ENCODE results near the gene RGS6. TPM values are rescaled to one million over a fixed set of nuclear protein-coding genes. Genes with fewer than 3 reads are reported as not detected.

The RGS6 gene
- total RNA-seq, 1 donor from 2014 or later = 2.5 TPM

- peak overlapping the region; percentile 18 for H3K27ac Mint-ChIP-seq
- H3K27me3 Mint-ChIP-seq = peaks cover 5% of the 10 kb centered on the region
- peaks cover 25% of the 10 kb centered on the region for H3K9me3 Mint-ChIP-seq
- no peak overlapping the region for H3K4me3 Mint-ChIP-seq
- H3K4me1 Mint-ChIP-seq = no peaks in the 10 kb centered on the region
- intact Hi-C loops (cut with micrococcal nuclease) = no loop called here
- DNase-seq = no peak
- no peaks in the 10 kb centered on the region for H3K36me3 Mint-ChIP-seq (ENCODE audit: low read depth)
These were observed 409.0 kb downstream of the RGS6 start for GRCh38 chr14:72341237-72341636.

DNA sequence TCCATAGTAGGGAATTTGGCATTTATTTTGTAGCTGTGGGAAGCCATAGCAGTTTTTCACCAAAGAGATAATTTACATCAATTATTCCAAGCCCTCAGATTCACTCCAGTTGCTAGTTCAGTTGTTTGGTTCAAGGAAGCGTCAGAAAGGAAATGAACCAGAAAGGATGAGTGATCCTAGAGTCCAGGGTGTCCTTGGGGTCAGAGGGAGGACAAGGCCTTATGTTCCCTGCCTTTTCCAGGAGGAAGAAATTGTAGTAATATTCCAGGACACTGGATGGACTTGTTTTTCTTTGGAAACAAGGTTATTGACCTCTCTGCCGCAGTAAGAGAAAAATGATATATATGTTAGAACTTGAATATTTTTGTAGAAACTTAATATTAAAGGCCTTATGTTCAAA, 409.5 kb downstream of the RGS6 start:
- H3K4me1 Mint-ChIP-seq = no peaks in the 10 kb centered on the region
- H3K9me3 Mint-ChIP-seq = peaks cover 25% of the 10 kb centered on the region
- H3K36me3 Mint-ChIP-seq (ENCODE audit: low read depth) = no peaks in the 10 kb centered on the region
- intact Hi-C loops (cut with micrococcal nuclease) = no loop called here
- no peak overlapping the region for H3K4me3 Mint-ChIP-seq
- no peak for DNase-seq
- H3K27ac Mint-ChIP-seq = no peak overlapping the region
- H3K27me3 Mint-ChIP-seq = peaks cover 3% of the 10 kb centered on the region

- no peaks in the 10 kb centered on the region for H3K36me3 Mint-ChIP-seq (ENCODE audit: low read depth)
- H3K4me1 Mint-ChIP-seq = no peaks in the 10 kb centered on the region
- no peak for DNase-seq
- H3K9me3 Mint-ChIP-seq = peaks cover 11% of the 10 kb centered on the region
- no peak overlapping the region for H3K4me3 Mint-ChIP-seq
- intact Hi-C loops (cut with micrococcal nuclease) = no loop called here
- H3K27ac Mint-ChIP-seq = no peak overlapping the region
- peaks cover 12% of the 10 kb centered on the region for H3K27me3 Mint-ChIP-seq
These were observed 414.9 kb downstream of the RGS6 start for GRCh38 chr14:72347118-72347517.

GRCh38 chr14:72350215-72350614, 418.0 kb downstream of the RGS6 start:
- Mint-ChIP-seq H3K9me3 (peaks cover 3% of the 10 kb centered on the region), H3K4me1 (no peaks in the 10 kb centered on the region), H3K36me3 (ENCODE audit: low read depth) (no peaks in the 10 kb centered on the region), H3K27me3 (peaks cover 16% of the 10 kb centered on the region), H3K4me3 (no peak overlapping the region), H3K27ac (no peak overlapping the region)
- no peak for DNase-seq
- intact Hi-C loops (cut with micrococcal nuclease) = no loop called here

GRCh38 chr14:72352012-72352411, 419.8 kb downstream of the RGS6 start:
- H3K4me1 Mint-ChIP-seq = no peaks in the 10 kb centered on the region
- intact Hi-C loops (cut with micrococcal nuclease) = no loop called here
- no peak overlapping the region for H3K27ac Mint-ChIP-seq
- H3K36me3 Mint-ChIP-seq (ENCODE audit: low read depth) = no peaks in the 10 kb centered on the region
- DNase-seq = no peak
- peaks cover 16% of the 10 kb centered on the region for H3K27me3 Mint-ChIP-seq
- peaks cover 3% of the 10 kb centered on the region for H3K9me3 Mint-ChIP-seq
- no peak overlapping the region for H3K4me3 Mint-ChIP-seq

DNA sequence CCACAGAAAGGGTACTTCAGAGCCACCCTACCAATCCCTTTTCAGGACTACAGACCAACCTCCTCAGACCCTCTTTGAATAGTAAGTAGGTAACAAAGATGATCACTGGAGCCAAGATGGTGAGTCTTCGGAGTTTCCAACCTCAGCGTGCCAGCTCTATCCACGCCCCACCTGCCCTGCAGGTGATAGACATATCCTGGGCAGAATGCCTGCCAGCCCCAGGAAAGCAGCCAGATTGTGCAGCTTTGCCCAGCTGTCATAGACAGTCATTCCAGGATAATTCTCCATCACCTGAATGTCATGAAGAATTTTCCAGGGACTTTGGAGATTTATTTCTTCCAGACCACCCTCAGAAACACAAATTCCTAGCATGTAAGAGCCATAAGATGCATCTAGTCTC, 434.4 kb downstream of the RGS6 start:
- Mint-ChIP-seq H3K27me3 (peaks cover 27% of the 10 kb centered on the region), H3K4me3 (no peak overlapping the region), H3K36me3 (ENCODE audit: low read depth) (no peaks in the 10 kb centered on the region), H3K9me3 (peaks cover 12% of the 10 kb centered on the region), H3K4me1 (no peaks in the 10 kb centered on the region), H3K27ac (no peak overlapping the region)
- intact Hi-C loops (cut with micrococcal nuclease) = no loop called here
- no peak for DNase-seq

- no peak for DNase-seq
- Mint-ChIP-seq H3K27me3 (peaks cover 27% of the 10 kb centered on the region), H3K36me3 (ENCODE audit: low read depth) (no peaks in the 10 kb centered on the region), H3K27ac (no peak overlapping the region), H3K4me1 (no peaks in the 10 kb centered on the region), H3K4me3 (no peak overlapping the region), H3K9me3 (peaks cover 8% of the 10 kb centered on the region)
- intact Hi-C loops (cut with micrococcal nuclease) = no loop called here
These were observed 436.9 kb downstream of the RGS6 start for GRCh38 chr14:72369106-72369505.

GRCh38 chr14:72377016-72377415, 444.8 kb downstream of the RGS6 start:
- DNase-seq = no peak
- intact Hi-C loops (cut with micrococcal nuclease) = no loop called here
- peaks cover 2% of the 10 kb centered on the region for H3K36me3 Mint-ChIP-seq (ENCODE audit: low read depth)

DNA sequence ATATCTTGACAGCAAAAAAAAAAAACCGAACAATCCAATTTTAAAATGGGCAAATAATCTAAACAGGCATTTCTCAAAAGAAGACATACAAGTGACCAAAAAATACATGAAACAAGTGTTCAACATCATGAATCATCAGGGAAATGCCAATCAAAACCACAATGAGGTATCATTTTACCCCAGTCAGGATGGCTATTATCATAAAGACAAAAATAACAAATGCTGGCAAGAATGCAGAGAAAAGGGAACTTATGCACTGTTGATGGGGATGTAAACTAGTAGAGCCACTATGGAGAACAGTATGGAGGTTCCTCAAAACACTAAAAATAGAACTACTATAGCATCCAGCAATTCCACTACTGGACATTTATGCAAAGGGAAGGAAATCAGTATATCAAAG, 448.2 kb downstream of the RGS6 start:
- H3K27ac Mint-ChIP-seq = no peak overlapping the region
- intact Hi-C loops (cut with micrococcal nuclease) = no loop called here
- H3K36me3 Mint-ChIP-seq (ENCODE audit: low read depth) = peaks cover 2% of the 10 kb centered on the region
- H3K4me3 Mint-ChIP-seq = no peak overlapping the region
- DNase-seq = no peak
- H3K27me3 Mint-ChIP-seq = peaks cover 46% of the 10 kb centered on the region
- H3K9me3 Mint-ChIP-seq = peaks cover 26% of the 10 kb centered on the region
- H3K4me1 Mint-ChIP-seq = peaks cover 17% of the 10 kb centered on the region

More at GRCh38 chr14:72377016-72377415, 444.8 kb downstream of the RGS6 start:
- Mint-ChIP-seq H3K27ac (no peak overlapping the region), H3K4me1 (peaks cover 17% of the 10 kb centered on the region), H3K9me3 (peaks cover 34% of the 10 kb centered on the region), H3K4me3 (no peak overlapping the region), H3K27me3 (peaks cover 32% of the 10 kb centered on the region)

DNA sequence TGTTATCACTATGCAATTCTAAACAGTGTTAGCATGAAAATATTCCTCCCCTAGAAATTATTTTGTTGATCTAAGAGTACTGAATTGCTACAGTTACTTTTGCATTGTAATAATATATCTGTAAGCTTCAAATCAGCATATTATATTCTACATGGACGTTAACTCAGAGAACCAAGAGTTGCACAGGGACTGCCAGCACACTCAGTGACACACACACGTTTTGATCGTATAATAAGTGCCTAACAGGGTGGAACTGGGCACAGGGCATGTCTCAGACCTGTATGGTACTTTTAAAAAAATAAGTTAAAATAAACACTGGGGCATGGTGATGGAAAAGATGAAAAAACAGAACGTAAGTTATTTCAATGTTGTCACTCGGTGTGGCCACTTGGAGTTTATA, 451.6 kb downstream of the RGS6 start:
- Mint-ChIP-seq H3K9me3 (peaks cover 10% of the 10 kb centered on the region), H3K4me1 (peaks cover 5% of the 10 kb centered on the region), H3K27me3 (peaks cover 41% of the 10 kb centered on the region), H3K4me3 (no peak overlapping the region), H3K36me3 (ENCODE audit: low read depth) (no peaks in the 10 kb centered on the region), H3K27ac (no peak overlapping the region)
- no peak for DNase-seq
- intact Hi-C loops (cut with micrococcal nuclease) = no loop called here

- no peak overlapping the region for H3K27ac Mint-ChIP-seq
These were observed 455.5 kb downstream of the RGS6 start for GRCh38 chr14:72387726-72388125.

DNA sequence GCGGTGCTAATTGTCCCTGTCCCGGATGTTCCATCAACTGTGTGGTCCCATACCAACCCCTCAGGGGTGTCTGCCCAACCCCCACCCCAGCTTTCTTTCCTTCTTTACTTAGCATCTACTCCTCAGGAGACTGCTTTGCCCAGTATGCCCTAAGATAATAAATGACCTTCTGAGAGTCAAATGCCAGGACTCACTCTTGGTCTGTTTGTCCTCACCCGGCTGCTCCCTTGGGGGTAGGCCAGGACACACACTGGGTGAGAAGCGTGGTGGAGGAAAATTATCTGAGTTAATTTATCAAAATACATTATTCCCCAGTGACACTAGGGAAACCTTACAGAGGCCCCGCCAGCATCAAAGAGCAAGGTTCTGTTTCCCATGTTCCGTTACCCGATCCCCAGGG, 457.0 kb downstream of the RGS6 start:
- Mint-ChIP-seq H3K4me1 (no peaks in the 10 kb centered on the region), H3K36me3 (ENCODE audit: low read depth) (no peaks in the 10 kb centered on the region), H3K27ac (no peak overlapping the region), H3K9me3 (peaks cover 11% of the 10 kb centered on the region), H3K4me3 (no peak overlapping the region), H3K27me3 (peaks cover 12% of the 10 kb centered on the region)
- intact Hi-C loops (cut with micrococcal nuclease) = no loop called here
- no peak for DNase-seq

More at GRCh38 chr14:72387726-72388125, 455.5 kb downstream of the RGS6 start:
- peaks cover 11% of the 10 kb centered on the region for H3K9me3 Mint-ChIP-seq
- peaks cover 20% of the 10 kb centered on the region for H3K27me3 Mint-ChIP-seq
- H3K36me3 Mint-ChIP-seq (ENCODE audit: low read depth) = no peaks in the 10 kb centered on the region
- no peak overlapping the region for H3K4me3 Mint-ChIP-seq
- DNase-seq = no peak
- H3K4me1 Mint-ChIP-seq = no peaks in the 10 kb centered on the region
- intact Hi-C loops (cut with micrococcal nuclease) = no loop called here

- Mint-ChIP-seq H3K27me3 (peaks cover 42% of the 10 kb centered on the region), H3K36me3 (ENCODE audit: low read depth) (no peaks in the 10 kb centered on the region), H3K4me3 (no peak overlapping the region), H3K9me3 (peaks cover 7% of the 10 kb centered on the region), H3K27ac (no peak overlapping the region), H3K4me1 (peaks cover 17% of the 10 kb centered on the region)
- intact Hi-C loops (cut with micrococcal nuclease) = no loop called here
- no peak for DNase-seq
These were observed 468.9 kb downstream of the RGS6 start for GRCh38 chr14:72401101-72401625.

DNA sequence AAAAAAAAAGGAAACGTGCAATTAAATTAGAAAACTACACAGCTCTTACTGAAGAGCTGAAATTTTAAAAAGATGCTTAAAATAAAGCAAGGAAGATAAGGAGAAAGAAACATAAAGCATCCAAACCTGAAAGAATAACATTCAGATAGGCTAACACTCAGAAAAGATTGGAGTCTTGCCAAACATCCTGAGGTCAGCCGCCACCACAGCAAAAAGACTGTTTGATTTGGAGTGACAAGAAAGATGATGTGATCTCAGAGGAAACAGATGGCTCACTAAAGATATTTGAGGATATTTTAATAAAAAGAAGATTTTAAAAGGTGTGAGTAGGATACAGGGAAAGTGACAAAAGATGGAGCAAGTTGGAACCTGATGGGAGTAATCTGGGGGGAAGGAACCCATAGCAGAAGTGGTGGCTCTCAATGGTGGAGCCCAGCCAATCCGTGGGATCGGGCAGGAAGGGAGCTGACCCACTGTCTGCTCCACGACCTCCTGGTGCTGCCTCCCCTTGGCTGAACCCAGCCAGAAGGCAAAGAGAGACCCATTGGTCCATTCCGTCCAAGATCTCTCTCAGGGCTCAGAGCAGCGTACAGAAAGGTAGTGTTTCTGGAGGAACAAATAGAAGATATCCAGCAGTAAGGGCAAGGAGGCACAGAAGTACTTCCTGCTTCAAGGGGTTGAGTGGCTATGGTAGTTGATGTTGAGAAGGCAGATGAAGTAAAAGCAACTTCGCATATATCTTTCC, 469.6 kb downstream of the RGS6 start:
- Mint-ChIP-seq H3K36me3 (ENCODE audit: low read depth) (no peaks in the 10 kb centered on the region), H3K4me3 (peak overlapping the region; percentile 35), H3K27ac (no peak overlapping the region), H3K9me3 (peaks cover 7% of the 10 kb centered on the region), H3K4me1 (peaks cover 17% of the 10 kb centered on the region), H3K27me3 (peaks cover 42% of the 10 kb centered on the region)
- peak; percentile 86 for DNase-seq
- intact Hi-C loops (cut with micrococcal nuclease) = no loop called here

DNA sequence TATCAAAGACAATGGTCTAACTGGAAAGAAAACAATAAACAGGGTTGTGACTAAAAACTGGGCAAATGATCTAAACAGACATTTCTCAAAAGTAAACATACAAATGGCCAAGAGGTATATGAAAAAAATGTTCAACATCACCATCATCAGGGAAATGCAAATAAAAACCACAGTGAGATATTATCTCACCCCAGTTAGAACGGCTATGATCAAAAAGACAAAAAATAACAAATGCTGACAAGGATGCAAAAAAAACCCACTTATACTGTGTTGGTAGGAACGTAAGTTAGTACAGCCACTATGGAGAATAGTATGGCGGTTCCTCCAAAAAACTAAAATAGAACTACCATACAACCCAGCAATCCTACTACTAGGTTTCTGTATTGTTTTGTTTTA, 470.1 kb downstream of the RGS6 start:
- Mint-ChIP-seq H3K4me1 (peaks cover 17% of the 10 kb centered on the region), H3K27me3 (peaks cover 45% of the 10 kb centered on the region), H3K27ac (no peak overlapping the region), H3K9me3 (peaks cover 7% of the 10 kb centered on the region), H3K36me3 (ENCODE audit: low read depth) (no peaks in the 10 kb centered on the region), H3K4me3 (peak overlapping the region; percentile 35)
- DNase-seq = no peak
- intact Hi-C loops (cut with micrococcal nuclease) = no loop called here

Data from activated CD4-positive, alpha-beta T cell treated with anti-CD3 and anti-CD28 coated beads, Interleukin-2, amount 10 ng/mL, durations not matched to agents 24 days and 14 days (primary cell).